ENCODE results near the gene TMEM175.

DNA sequence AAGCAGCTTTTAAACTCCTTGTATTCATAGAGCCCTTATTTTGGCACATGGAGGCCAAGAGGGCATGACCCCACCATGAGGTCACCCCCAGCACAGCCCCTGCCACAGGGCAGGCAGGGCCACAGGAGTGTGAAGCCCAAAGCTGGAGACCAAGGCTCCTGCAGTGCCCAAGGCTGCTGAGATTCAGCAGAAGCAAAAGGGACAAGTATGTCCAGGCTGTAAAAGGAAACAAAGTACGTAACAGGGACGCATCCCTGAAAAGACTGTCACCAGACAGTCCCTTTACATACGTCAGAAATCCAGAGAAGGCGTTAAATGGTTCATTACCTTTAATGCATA lies 19.0 kb upstream of the TMEM175 start:
- TF ChIP-seq, protein P1, sequence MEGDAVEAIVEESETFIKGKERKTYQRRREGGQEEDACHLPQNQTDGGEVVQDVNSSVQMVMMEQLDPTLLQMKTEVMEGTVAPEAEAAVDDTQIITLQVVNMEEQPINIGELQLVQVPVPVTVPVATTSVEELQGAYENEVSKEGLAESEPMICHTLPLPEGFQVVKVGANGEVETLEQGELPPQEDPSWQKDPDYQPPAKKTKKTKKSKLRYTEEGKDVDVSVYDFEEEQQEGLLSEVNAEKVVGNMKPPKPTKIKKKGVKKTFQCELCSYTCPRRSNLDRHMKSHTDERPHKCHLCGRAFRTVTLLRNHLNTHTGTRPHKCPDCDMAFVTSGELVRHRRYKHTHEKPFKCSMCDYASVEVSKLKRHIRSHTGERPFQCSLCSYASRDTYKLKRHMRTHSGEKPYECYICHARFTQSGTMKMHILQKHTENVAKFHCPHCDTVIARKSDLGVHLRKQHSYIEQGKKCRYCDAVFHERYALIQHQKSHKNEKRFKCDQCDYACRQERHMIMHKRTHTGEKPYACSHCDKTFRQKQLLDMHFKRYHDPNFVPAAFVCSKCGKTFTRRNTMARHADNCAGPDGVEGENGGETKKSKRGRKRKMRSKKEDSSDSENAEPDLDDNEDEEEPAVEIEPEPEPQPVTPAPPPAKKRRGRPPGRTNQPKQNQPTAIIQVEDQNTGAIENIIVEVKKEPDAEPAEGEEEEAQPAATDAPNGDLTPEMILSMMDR (conservative IDR thresholded peaks at IDR 0.05; ENCODE audit: low read depth, low read length): no peak
- TF ChIP-seq EZH2phosphoT487 (IDR thresholded peaks at IDR 0.05; ENCODE audit: borderline replicate concordance, low read length) (no peak), EZH2 (IDR thresholded peaks at IDR 0.05; ENCODE audit: low read length, unreplicated experiment) (no peak)

Measured in PC-3 (cell line).